GM12878 (cell line): ENCODE results near the gene SERPINE2.

ENCODE experiments used
- CHD4 ChIP-seq: fragments of 200-600 bp; sonication (generic); IDR thresholded peaks from 2 replicates; pipeline ENCODE4 v1.6.1; 2016; ENCODE audit warnings: mild to moderate bottlenecking
- EP300 ChIP-seq, 2 experiments: fragments of 150-350 bp in 1 of 2; IDR thresholded peaks; 2 replicates each; pipeline ENCODE4 v1.6.1; 2011 to 2012; ENCODE audit warnings: low read depth in 2 of 2, low read length in 2 of 2, borderline replicate concordance in 1 of 2, improper control_type of control experiment in 1 of 2, inconsistent platforms in 1 of 2; ENCODE audit not compliant: control insufficient read depth in 1 of 2
- RELA ChIP-seq: fragments of 450-650 bp; IDR thresholded peaks from 2 replicates; pipeline ENCODE4 v1.8.0; 2014; ENCODE audit warnings: borderline replicate concordance; ENCODE audit not compliant: partially characterized antibody
- TAF1 ChIP-seq: IDR thresholded peaks from 2 replicates; pipeline ENCODE4 v1.6.1; 2011; ENCODE audit warnings: mild to moderate bottlenecking, low read depth, low read length, borderline replicate concordance
- ZNF274 ChIP-seq: IDR thresholded peaks from one replicate; pipeline ENCODE4 v1.8.0; 2011; ENCODE audit not compliant: insufficient read length, insufficient read depth
- TF ChIP-seq, protein P1 (sequence below): fragments of 450-650 bp; IDR thresholded peaks from 2 replicates; pipeline ENCODE4 v1.6.1; 2016; ENCODE audit warnings: mild to moderate bottlenecking, moderate library complexity, borderline replicate concordance

DNA sequence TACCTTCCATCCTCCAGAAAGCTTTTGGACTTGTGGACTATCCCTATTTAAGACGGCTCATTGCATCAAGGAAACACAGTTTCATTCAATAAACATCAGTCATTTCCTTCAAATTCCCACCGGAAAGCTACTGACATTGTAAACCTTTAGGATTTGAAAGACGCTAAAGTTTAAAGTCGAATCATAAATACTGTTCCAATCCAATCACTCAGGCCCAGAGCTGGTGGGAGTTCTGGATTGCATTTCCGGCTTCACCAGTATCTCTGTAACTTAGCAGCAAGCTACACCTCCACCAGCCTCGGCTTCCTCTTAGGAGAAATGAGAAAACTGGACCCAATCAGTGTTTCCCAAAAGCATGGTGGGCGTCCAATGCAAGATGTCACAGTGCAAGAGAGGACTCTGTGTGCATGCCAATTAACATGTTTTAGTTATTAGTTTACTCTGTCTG is 95.5 kb downstream of the SERPINE2 start:
- TF ChIP-seq TAF1 (no peak), RELA (no peak), ZNF274 (no peak), EP300 (IDR thresholded peaks at IDR 0.05; ENCODE audit: borderline replicate concordance in 1 of 2, control insufficient read depth in 1 of 2, low read depth in 2 of 2, low read length in 2 of 2) (no peak), CHD4 (no peak)
- TF ChIP-seq, protein P1, sequence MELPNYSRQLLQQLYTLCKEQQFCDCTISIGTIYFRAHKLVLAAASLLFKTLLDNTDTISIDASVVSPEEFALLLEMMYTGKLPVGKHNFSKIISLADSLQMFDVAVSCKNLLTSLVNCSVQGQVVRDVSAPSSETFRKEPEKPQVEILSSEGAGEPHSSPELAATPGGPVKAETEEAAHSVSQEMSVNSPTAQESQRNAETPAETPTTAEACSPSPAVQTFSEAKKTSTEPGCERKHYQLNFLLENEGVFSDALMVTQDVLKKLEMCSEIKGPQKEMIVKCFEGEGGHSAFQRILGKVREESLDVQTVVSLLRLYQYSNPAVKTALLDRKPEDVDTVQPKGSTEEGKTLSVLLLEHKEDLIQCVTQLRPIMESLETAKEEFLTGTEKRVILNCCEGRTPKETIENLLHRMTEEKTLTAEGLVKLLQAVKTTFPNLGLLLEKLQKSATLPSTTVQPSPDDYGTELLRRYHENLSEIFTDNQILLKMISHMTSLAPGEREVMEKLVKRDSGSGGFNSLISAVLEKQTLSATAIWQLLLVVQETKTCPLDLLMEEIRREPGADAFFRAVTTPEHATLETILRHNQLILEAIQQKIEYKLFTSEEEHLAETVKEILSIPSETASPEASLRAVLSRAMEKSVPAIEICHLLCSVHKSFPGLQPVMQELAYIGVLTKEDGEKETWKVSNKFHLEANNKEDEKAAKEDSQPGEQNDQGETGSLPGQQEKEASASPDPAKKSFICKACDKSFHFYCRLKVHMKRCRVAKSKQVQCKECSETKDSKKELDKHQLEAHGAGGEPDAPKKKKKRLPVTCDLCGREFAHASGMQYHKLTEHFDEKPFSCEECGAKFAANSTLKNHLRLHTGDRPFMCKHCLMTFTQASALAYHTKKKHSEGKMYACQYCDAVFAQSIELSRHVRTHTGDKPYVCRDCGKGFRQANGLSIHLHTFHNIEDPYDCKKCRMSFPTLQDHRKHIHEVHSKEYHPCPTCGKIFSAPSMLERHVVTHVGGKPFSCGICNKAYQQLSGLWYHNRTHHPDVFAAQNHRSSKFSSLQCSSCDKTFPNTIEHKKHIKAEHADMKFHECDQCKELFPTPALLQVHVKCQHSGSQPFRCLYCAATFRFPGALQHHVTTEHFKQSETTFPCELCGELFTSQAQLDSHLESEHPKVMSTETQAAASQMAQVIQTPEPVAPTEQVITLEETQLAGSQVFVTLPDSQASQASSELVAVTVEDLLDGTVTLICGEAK: no peak
